GF-D8 (cell line): ENCODE results near the gene GJC1.
"Not testable (repeated sequence)": the region's sequence is repeated elsewhere in the genome, so short reads cannot be mapped to it uniquely, and the experiment has no call there.

Source experiments
- DNase-seq: peaks from one replicate; lab custom pipeline; 2025; lab: John Stamatoyannopoulos, UW

Gene GJC1

GRCh38 chr17:44760474-44761308 lies 69.4 kb downstream of the GJC1 start:
- DNase-seq = no peak

GRCh38 chr17:44759916-44760243 lies 70.2 kb downstream of the GJC1 start:
- DNase-seq = no peak

GRCh38 chr17:44759086-44759915 lies 70.8 kb downstream of the GJC1 start:
- no peak for DNase-seq

- DNase-seq = no peak
Measured at GRCh38 chr17:44758414-44759085, 71.5 kb downstream of the GJC1 start, which contains the start of gene ADAM11. TSS of gene ADAM11 (plus strand) at chr17:44758988. CDS start at chr17:44759200, 212 bp downstream.

GRCh38 chr17:44757918-44758413 lies 72.1 kb downstream of the GJC1 start:
- DNase-seq = no peak

GRCh38 chr17:44757045-44757917 lies 72.8 kb downstream of the GJC1 start:
- DNase-seq = no peak

- not testable (repeated sequence) for DNase-seq
Measured at GRCh38 chr17:44755180-44755579, 74.9 kb downstream of the GJC1 start.

- no peak for DNase-seq
Measured at GRCh38 chr17:44754276-44754675, 75.8 kb downstream of the GJC1 start.

GRCh38 chr17:44752953-44753861 lies 76.9 kb downstream of the GJC1 start:
- DNase-seq = no peak

- no peak for DNase-seq
Measured at GRCh38 chr17:44751806-44752205, 78.3 kb downstream of the GJC1 start.

- DNase-seq = no peak
Measured at GRCh38 chr17:44751331-44751730, 78.8 kb downstream of the GJC1 start.

GRCh38 chr17:44749980-44750318 lies 80.1 kb downstream of the GJC1 start:
- DNase-seq = no peak

- DNase-seq = no peak
Measured at GRCh38 chr17:44749076-44749979, 80.8 kb downstream of the GJC1 start.
